Esophagus muscularis mucosa (tissue), 4 donors: ENCODE measurements around the gene KLHL29.

ENCODE experiments used
- EP300 ChIP-seq: sonication (generic); formaldehyde crosslinking; IDR thresholded peaks from one replicate; pipeline ENCODE4 v1.6.1; 2017; ENCODE audit warnings: antibody characterized with exemption
- POLR2A ChIP-seq: fragments of 450-650 bp; IDR thresholded peaks from one replicate; pipeline ENCODE4 v1.6.1; 2017; ENCODE audit warnings: antibody characterized with exemption, moderate library complexity, mild to moderate bottlenecking, low read depth
- POLR2AphosphoS5 ChIP-seq, 2 donors: sonication (generic); formaldehyde crosslinking; IDR thresholded peaks; one replicate each; pipeline ENCODE4 v1.6.1; 2017; ENCODE audit warnings: antibody characterized with exemption in 2 of 2
- TF ChIP-seq, protein P1 (sequence below), 3 experiments: fragments of 200-600 bp in 2 of 3; fragments of 450-650 bp in 1 of 3; sonication (generic) in 2 of 3; IDR thresholded peaks; one replicate each; pipeline ENCODE4 v1.5.1; 2017 to 2019; ENCODE audit warnings: antibody characterized with exemption in 3 of 3, mild to moderate bottlenecking in 2 of 3, moderate library complexity in 1 of 3

- TF ChIP-seq, protein P1, sequence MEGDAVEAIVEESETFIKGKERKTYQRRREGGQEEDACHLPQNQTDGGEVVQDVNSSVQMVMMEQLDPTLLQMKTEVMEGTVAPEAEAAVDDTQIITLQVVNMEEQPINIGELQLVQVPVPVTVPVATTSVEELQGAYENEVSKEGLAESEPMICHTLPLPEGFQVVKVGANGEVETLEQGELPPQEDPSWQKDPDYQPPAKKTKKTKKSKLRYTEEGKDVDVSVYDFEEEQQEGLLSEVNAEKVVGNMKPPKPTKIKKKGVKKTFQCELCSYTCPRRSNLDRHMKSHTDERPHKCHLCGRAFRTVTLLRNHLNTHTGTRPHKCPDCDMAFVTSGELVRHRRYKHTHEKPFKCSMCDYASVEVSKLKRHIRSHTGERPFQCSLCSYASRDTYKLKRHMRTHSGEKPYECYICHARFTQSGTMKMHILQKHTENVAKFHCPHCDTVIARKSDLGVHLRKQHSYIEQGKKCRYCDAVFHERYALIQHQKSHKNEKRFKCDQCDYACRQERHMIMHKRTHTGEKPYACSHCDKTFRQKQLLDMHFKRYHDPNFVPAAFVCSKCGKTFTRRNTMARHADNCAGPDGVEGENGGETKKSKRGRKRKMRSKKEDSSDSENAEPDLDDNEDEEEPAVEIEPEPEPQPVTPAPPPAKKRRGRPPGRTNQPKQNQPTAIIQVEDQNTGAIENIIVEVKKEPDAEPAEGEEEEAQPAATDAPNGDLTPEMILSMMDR (IDR thresholded peaks at IDR 0.05): no peak
- TF ChIP-seq POLR2A (no peak), EP300 (no peak), POLR2AphosphoS5 (IDR thresholded peaks at IDR 0.05) (no peak)
Observed at GRCh38 chr2:23631389-23631788, 246.4 kb downstream of the KLHL29 start.
